Raji (cell line): ENCODE measurements around the gene SH3BGRL.

Source experiments
- POLR2A ChIP-seq: IDR thresholded peaks from 2 replicates; pipeline ENCODE4 v1.6.1; 2011; ENCODE audit warnings: low read depth, low read length, control low read depth; ENCODE audit not compliant: insufficient read depth

Gene SH3BGRL

DNA sequence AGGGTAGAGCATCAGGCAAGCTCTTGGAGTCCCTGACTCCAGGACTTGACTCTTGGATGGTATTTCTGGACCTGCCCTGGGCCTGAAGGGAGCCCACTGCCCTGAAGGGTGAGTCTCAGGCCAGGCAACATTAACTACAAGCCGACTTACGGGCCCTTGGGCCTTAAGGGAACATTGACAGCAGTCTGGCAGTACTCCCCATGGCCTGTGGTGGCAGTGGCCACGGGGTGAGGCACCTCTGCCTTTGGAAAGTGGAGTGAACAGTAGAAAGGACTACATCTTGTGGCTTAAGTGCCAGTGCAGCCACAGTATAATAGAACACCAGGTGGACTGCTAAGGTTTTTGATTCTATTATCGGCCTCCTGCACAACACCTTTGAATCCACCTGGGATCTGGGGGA, 36.3 kb downstream of the SH3BGRL start:
- no peak for TF ChIP-seq POLR2A

DNA sequence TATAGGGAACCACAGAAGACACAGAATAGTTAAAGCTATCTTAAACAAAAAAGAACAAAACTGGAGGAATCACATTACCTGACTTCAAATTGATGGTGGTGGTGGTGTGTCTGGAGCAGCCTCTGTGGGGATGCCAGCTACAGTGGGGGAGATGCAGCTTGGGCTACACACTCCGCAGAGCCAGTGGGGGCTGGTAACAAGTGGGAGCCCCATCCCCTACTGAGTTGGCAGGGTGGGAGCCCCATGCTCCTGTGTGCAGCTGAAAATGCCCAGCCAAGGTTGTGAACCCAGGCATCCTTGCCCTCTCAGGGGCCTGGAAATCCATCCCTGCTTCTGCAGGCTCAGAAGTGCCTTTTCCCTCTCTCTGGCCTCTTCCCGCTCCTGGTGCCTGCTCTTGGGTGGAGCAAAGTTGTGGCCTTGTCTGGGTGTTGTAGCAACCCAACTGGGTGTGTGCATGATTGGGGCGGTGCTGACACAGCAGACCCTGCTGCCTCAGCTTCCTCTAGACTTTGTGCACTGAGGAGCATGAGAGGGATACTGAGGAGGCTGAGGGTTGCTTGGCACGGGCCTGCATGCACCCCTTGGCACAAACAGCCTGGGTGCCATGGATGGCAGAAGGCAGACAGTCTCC, 38.9 kb downstream of the SH3BGRL start:
- TF ChIP-seq POLR2A = no peak

DNA sequence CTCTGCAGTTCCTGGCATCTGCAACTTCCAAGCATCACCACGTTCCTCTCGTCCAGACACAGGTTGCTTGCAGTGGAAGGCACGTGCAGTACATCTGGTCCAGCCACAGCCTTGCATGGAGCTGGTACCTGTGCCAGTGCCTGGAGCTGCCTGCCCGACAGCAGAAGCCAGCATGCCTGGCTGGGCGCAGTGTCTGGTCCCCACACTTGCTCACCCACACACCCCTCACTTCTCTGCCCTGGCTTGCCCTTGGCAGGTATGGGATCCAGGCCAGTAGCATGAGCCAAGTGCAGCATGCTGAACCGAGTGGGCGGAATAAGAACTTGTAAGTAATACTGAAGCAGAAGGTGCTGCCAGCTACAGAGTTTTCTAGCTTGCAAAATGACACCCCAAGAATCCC, 39.9 kb downstream of the SH3BGRL start:
- TF ChIP-seq POLR2A = no peak

DNA sequence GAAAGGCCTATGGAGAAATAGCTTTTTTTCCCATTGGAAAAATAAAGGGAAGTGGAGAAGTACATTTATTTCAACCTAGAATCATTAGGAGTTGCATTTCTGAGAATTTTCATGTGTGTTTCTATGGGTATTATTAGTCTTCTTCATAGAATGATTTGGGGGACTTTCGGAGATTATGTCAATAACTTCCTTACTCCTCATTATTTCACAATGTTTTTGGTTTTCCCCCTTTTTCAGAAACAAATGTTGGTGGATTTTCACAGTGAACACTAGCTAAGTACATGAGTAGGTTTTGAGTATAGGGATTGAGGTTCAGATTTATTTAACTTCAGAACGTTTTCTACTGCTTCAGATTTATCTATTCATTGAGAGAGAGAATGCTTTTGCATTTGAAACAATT, 54.0 kb downstream of the SH3BGRL start:
- TF ChIP-seq POLR2A = no peak

DNA sequence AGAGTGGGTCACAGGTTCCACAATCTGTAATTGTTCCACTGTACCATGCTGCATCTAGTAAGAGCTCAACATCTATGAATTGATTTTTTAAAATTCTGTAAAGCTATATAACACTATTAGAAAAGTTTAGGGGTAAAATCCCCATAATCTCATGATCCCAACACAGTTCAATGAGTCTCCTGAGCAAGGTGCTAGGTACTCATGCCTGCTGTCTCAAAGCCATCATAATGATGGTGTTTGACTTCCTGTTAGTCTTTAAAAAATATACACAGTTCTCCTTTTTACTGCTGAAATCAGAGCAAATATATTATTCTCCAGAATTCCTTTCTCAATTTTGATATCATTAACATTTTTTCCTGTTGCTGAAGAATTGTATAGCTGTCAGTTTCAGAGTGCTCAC, 55.9 kb downstream of the SH3BGRL start:
- TF ChIP-seq POLR2A = no peak

DNA sequence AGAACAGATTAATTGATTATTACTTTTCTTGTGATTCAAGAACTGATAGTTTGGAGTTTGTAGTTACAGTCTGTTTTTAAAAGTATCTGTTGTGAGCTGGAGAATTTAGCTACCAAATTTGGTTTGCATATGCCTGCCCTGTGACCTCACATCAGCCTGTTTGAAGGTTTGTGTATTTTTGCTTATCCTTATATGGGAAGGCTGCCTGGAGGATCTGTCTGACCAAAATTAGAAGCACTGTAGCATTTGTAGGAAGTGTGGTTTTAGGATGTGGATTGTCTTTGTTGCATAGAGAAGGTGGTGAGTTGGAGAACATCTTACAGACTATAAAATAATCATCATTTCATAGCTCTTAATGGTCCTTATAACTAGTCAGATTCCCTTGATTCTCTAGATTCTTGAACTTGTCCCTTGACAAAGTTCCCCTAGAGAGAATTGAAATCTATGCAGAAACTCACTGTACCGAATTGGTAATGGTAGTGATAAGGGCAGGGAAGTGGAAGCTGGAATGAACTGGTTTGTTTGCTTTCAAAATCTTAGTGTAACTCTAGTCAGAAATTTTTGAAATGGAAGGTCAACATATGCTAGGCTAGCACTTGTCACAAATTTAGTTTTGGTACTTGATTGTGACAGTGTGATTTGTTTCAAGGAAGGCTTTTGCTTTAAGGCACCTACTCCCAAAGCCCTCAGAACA, 57.3 kb downstream of the SH3BGRL start:
- TF ChIP-seq POLR2A = no peak

DNA sequence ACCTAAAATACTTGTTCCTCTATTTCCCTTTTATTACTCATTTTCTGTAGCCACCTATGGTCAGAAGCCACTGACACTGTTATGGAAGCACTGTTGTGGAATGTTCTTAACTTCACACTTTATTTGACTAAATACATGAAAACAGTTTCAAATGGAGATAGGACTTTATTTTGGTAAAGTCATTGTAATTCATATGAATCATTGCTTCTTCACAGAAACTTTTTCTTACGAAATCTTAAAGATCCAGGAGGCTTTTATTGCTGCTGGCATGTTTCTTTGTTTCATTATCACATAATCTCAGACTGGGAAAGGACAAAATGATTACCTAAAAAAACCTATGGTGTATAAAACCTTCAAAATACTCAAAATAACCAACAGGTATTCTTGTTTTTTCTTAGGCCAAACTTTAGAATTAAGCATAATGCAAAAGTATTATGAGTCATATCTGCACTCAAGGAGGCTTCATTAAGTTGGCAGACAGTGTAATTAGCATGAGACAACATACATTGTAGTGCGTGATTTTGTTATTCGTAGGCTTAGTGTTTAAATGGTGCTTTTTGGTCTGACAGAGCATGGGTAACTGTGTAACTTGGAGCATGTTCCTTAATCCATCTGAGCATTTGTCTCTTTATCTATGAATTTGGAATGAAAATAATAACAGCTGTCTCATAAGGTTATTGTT, 58.0 kb downstream of the SH3BGRL start:
- TF ChIP-seq POLR2A = no peak

DNA sequence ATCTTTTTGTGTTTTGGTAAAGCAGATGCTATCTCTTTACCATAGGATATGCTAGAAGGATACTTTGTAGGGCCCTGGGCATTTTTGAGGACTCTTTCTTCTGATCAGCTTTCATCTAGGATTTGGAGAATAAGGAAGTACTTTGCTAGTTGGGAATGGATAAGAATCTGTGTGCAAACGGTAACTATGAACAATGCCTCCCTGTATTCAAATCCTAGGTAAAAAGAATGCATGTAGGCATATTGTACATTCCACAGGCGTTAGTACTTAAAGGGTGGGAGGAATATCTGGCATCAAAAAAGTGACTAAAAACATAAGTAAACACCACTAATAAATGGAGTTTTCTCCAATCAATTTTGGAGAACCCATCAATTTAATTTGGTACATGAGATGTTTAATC, 59.7 kb downstream of the SH3BGRL start:
- TF ChIP-seq POLR2A = no peak

DNA sequence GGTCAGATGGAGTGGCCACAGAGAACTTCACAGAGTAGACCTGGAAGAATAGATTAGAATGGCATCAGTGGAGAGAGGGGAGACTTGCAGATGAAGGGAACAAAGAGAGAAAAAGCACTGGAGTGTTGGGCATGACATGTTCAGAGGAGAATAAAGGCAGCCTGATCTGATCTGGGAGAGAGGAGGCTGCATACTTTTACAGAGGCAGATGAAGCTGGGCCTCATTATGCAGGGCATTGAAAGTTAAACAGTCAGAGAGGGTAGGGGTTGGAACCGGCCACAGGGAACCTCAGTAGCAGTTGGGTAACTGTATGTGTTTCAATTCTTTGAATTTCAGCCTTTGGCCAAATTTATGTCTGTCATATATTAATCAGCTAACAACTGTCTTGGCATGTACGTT, 61.2 kb downstream of the SH3BGRL start:
- TF ChIP-seq POLR2A = no peak

DNA sequence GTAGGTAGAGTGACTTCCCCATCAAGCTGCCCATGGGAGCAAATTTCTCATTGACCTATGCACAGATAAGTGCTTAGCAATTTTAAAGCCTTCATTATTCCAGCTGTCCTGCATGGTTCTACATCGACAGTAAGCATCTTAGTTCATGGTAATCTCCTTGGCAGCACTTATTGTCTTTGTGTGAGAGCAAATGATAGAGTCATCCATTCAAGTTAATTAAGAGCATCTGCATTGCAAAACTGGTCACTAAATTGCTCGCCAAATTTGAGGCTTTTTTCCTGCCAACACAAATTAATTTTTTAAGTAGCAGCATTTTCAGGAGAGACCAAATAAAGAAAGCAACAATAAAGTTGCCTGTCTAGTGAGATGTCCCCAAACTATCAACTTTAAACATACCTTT, 76.7 kb downstream of the SH3BGRL start:
- TF ChIP-seq POLR2A = no peak

DNA sequence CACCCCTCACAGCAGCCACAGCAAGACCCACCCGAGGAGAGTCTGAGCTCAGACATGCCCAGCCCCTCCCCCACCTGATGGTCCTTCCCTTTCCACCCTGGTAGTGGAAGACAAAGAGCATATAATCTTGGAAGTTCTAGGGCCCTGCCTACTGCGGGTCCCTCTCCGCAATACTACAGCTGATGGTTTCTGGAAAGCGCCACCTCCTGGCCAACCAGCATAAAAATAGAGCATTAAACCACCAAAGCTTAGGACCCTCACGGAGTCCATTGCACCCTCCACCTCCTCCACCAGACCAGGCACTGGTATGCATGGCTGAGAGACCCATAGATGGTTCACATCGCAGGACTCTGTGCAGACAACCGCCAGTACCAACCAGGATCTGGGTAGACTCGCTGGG, 78.2 kb downstream of the SH3BGRL start:
- TF ChIP-seq POLR2A = no peak

DNA sequence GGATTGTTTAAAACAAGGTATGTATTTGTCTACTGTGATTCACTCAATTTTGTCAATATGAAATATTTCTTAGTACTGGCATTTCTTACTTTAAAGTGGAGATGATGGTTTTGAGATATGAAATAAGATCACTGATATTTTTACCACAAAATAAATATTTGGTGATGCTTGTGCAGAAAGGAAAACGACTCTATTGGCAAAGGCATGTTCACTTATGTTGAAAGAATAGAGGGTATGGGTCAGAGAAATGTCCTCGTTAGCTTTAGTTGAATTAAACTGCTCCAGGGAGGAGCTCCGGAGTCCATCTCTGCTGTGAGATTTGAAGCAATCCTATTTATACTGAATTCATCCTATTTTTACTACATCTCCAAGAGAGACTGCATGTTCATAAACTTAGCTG, 84.2 kb downstream of the SH3BGRL start:
- no peak for TF ChIP-seq POLR2A

DNA sequence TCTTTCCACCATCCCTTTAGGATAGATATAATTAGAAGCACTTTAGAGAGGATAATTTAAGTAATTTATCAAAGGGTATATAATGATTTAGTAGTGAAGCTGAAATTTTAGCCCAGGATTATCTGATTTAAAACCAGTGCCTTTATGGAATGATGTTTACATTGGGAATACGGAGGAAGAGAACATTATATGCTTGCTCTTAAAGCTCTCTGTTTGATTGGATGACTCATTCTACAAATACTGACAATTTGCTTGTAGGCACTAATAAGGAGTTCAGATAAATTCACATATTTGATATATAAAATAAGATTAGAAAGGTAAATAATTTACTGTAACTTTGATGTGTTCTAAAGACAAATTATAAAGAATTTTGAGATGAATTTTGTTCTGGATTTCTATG, 84.7 kb downstream of the SH3BGRL start:
- TF ChIP-seq POLR2A = no peak

DNA sequence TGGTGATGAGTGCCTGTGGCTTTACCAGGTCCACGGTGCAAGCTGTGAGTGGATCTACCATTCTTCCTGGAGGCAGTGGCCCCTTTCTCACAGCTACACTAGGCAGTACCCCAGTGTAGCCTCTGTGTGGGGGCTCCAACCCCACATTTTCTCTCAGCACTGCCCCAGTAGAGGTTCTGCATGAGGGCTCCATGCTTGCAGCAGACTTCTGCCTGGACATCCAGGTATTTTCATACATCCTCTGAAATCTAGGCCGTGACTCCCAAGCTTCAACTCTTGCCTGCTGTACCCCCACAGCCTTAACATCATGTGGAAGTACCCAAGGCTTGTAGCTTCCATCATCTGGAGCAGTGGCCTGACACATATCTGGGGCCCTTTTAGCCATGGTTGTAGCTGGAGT, 90.1 kb downstream of the SH3BGRL start:
- no peak for TF ChIP-seq POLR2A

DNA sequence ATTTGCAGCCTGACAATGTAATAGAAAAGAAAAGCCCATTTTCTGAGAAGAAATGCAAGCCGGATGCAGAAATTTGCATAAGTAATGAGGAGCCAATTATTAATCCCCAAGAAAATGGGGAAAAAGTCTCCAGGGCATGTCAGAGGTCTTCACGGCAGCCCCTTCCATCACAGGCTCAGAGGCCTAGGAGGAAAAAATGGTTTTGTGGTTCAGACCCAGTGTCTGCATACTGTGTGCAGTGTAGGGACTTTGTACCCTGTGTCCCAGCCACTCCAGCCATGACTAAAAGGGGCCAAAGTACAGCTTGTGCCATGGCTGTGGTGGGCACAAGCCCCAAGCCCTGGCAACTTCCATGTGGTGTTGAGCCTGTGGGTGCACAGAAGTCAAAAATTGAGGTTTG, 92.2 kb downstream of the SH3BGRL start:
- no peak for TF ChIP-seq POLR2A

DNA sequence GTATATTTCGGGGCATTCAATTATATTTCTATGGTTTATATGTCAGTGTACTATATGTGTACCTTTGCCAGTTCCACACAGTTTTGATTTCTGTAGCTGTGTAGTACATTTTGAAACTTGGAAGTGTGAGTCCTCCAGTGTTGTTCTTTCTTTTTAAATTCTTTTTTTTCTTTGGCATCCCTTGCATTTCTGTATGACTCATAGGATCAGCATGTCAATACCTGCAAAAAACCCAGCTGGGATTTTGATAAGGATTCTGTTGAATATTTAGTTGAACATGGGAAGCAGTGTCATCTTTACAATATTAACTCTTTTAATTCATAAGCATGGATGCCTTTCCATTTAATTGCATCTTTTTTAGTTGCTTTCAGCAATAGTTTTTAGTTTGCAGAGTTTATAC, 100.0 kb downstream of the SH3BGRL start:
- no peak for TF ChIP-seq POLR2A
